DOHH2 (cell line): ENCODE results near the gene MRPS23.

ENCODE experiments used
- H3F3A ChIP-seq: fragments of 200-600 bp; sonication (generic), shearing (Covaris generic); 2 replicates; pipeline ENCODE4 v1.6.0; 2016; ENCODE audit warnings: antibody characterized with exemption, mild to moderate bottlenecking; ENCODE audit not compliant: control insufficient read depth, insufficient read depth
- H3K27ac ChIP-seq: fragments of 200-600 bp; sonication (generic); 2 replicates; pipeline ENCODE4 v1.5.1; 2014; ENCODE audit warnings: low read depth, mild to moderate bottlenecking, low read length, moderate library complexity
- H3K27me3 ChIP-seq: fragments of 200-600 bp; sonication (generic); 2 replicates; pipeline ENCODE4 v1.6.1; 2014; ENCODE audit warnings: mild to moderate bottlenecking, low read length, mixed read lengths; ENCODE audit not compliant: control insufficient read depth
- H3K36me3 ChIP-seq: fragments of 200-600 bp; sonication (generic); 2 replicates; pipeline ENCODE4 v1.6.1; 2014; ENCODE audit warnings: mild to moderate bottlenecking, low read length, moderate library complexity, mixed read lengths; ENCODE audit not compliant: control insufficient read depth
- H3K4me1 ChIP-seq: fragments of 200-600 bp; sonication (generic); 2 replicates; pipeline ENCODE4 v1.6.1; 2014; ENCODE audit warnings: mild to moderate bottlenecking, low read length, mixed read lengths; ENCODE audit not compliant: control insufficient read depth
- H3K4me2 ChIP-seq: fragments of 200-600 bp; sonication (generic); 2 replicates; pipeline ENCODE4 v1.6.0; 2014; ENCODE audit warnings: mild to moderate bottlenecking, low read length, moderate library complexity
- H3K4me3 ChIP-seq: fragments of 200-600 bp; sonication (generic); 2 replicates; pipeline ENCODE4 v1.5.1; 2014; ENCODE audit warnings: mild to moderate bottlenecking, low read length, mixed read lengths
- H3K79me2 ChIP-seq: fragments of 200-600 bp; sonication (generic); 2 replicates; pipeline ENCODE4 v1.6.1; 2014; ENCODE audit warnings: mild to moderate bottlenecking, low read length, mixed read lengths; ENCODE audit not compliant: control insufficient read depth
- H3K9me2 ChIP-seq: fragments of 200-600 bp; sonication (generic); replicated peaks from 2 replicates; pipeline ENCODE4 v1.6.1; 2014; ENCODE audit warnings: mild to moderate bottlenecking, low read length, mixed read lengths; ENCODE audit not compliant: control insufficient read depth
- H3K9me3 ChIP-seq: fragments of 200-600 bp; sonication (generic); 2 replicates; pipeline ENCODE4 v1.6.1; 2014; ENCODE audit warnings: antibody characterized with exemption, low read length, mixed read lengths; ENCODE audit not compliant: control insufficient read depth, insufficient read depth
- H4K20me1 ChIP-seq: fragments of 200-600 bp; sonication (generic); 2 replicates; pipeline ENCODE4 v1.6.0; 2014; ENCODE audit warnings: low read depth, mild to moderate bottlenecking, antibody characterized with exemption, low read length, moderate library complexity; ENCODE audit not compliant: control insufficient read depth, insufficient read depth
- EZH2phosphoT487 ChIP-seq: fragments of 200-600 bp; sonication (generic); IDR thresholded peaks from 2 replicates; pipeline ENCODE4 v1.6.1; 2017; ENCODE audit warnings: borderline replicate concordance, mild to moderate bottlenecking, antibody characterized with exemption, low read length, moderate library complexity, mixed read lengths
- TF ChIP-seq, protein P1 (sequence below): fragments of 200-600 bp; sonication (generic); IDR thresholded peaks from one replicate; pipeline ENCODE4 v1.5.1; 2014; ENCODE audit warnings: antibody characterized with exemption, mild to moderate bottlenecking, low read depth, low read length; ENCODE audit not compliant: poor library complexity, severe bottlenecking

MRPS23 gene

DNA sequence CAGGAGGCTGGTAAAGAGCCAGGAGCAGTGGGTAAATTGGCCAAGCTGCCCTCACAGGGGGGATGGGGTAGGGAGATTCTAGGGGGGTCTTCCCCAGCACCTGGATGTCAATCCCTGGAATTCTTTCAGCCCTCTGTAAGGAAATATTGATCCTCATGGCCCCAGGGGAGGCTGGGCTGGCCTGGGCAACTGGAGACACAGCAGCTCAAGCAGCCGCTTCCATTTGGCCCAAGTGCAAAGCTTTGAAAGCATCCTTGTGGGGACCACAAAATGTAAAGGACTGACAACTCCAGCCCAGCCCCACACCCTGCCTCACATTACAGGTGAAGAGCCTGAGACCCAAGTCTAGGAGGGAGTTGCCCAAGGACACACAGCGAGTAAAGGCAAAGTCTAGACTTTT, 39.4 kb upstream of the MRPS23 start:
- Histone ChIP-seq H4K20me1 (peaks cover 5% of the 10 kb centered on the region; the same call in 1 of the 2 replicates), H3K4me1 (no peaks in the 10 kb centered on the region), H3K27ac (no peak overlapping the region), H3F3A (no peaks in the 10 kb centered on the region), H3K4me2 (no peak overlapping the region), H3K27me3 (peaks cover 35% of the 10 kb centered on the region), H3K4me3 (no peak overlapping the region), H3K9me2 (no peaks in the 10 kb centered on the region), H3K9me3 (no peaks in the 10 kb centered on the region), H3K36me3 (no peaks in the 10 kb centered on the region), H3K79me2 (no peaks in the 10 kb centered on the region)
- TF ChIP-seq EZH2phosphoT487, result no peak
- TF ChIP-seq, protein P1, sequence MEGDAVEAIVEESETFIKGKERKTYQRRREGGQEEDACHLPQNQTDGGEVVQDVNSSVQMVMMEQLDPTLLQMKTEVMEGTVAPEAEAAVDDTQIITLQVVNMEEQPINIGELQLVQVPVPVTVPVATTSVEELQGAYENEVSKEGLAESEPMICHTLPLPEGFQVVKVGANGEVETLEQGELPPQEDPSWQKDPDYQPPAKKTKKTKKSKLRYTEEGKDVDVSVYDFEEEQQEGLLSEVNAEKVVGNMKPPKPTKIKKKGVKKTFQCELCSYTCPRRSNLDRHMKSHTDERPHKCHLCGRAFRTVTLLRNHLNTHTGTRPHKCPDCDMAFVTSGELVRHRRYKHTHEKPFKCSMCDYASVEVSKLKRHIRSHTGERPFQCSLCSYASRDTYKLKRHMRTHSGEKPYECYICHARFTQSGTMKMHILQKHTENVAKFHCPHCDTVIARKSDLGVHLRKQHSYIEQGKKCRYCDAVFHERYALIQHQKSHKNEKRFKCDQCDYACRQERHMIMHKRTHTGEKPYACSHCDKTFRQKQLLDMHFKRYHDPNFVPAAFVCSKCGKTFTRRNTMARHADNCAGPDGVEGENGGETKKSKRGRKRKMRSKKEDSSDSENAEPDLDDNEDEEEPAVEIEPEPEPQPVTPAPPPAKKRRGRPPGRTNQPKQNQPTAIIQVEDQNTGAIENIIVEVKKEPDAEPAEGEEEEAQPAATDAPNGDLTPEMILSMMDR, result no peak

DNA sequence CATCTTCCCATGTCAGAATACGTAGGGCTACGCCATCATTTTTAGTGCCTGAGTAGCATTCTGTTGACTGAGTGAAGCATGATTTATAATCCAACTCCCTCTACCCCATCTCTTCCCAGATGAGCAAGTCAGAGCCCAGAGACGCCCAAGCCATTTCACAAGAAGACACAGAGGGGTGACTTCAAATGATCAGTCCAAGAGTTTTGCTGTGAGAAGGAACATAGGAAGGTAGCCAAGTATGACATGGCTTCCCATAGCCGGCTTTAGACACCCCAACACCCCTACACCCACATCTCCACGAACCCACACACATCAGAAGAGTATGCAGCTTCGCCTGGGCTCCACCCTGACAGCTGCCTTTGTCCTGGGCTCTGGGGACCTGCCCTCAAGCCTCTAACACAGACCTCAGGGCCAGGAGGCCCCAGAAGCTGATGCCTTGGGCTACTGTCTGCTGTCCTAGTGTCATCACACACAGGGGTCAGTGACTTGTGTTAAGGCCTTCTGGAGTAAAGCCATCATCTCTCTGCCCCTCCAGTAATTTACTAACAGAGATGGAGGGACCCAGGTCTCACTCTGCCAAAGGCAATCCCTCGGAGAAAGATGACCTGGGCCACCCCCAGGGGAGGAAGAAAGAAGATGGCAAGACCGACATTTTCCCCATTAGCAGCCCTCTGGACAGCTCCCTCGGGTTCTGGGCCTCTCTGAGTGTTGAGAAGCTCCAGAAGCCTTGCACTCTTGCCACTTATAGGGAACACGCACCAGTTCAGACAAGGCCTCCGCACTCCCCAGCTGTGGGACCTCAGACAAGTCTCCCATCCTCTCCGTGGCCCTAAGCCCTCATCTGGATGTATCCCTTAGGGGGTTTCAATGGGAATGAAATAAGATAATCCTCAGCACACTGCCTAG, 38.7 kb upstream of the MRPS23 start:
- Histone ChIP-seq H3K4me2 (no peak overlapping the region), H3K4me3 (no peak overlapping the region)
- no peak for TF ChIP-seq EZH2phosphoT487
- TF ChIP-seq, protein P1, result no peak

GRCh38 chr17:57887161-57887560, 37.3 kb upstream of the MRPS23 start:
- Histone ChIP-seq H3K4me1 (no peaks in the 10 kb centered on the region), H3K4me3 (no peak overlapping the region), H3F3A (no peaks in the 10 kb centered on the region), H3K79me2 (no peaks in the 10 kb centered on the region), H3K9me2 (no peaks in the 10 kb centered on the region), H3K9me3 (no peaks in the 10 kb centered on the region), H3K27ac (no peak overlapping the region), H3K27me3 (peaks cover 41% of the 10 kb centered on the region), H4K20me1 (no peaks in the 10 kb centered on the region), H3K4me2 (no peak overlapping the region), H3K36me3 (no peaks in the 10 kb centered on the region)
- no peak for TF ChIP-seq EZH2phosphoT487
- TF ChIP-seq, protein P1, result no peak

More for the DNA sequence above, 38.7 kb upstream of the MRPS23 start:
- H3K9me2 ChIP-seq, result no peaks in the 10 kb centered on the region
- no peak overlapping the region for H3K27ac ChIP-seq
- H4K20me1 ChIP-seq, result peaks cover 5% of the 10 kb centered on the region; the same call in 1 of the 2 replicates
- H3K36me3 ChIP-seq, result no peaks in the 10 kb centered on the region
- H3K27me3 ChIP-seq, result peaks cover 35% of the 10 kb centered on the region
- no peaks in the 10 kb centered on the region for H3K79me2 ChIP-seq
- no peaks in the 10 kb centered on the region for H3K4me1 ChIP-seq
- H3F3A ChIP-seq, result no peaks in the 10 kb centered on the region
- H3K9me3 ChIP-seq, result no peaks in the 10 kb centered on the region
